SJCRH30 (cell line): ENCODE measurements around the gene GPR146. TPM values are rescaled to one million over a fixed set of nuclear protein-coding genes. Genes with fewer than 3 reads are reported as not detected.
"Not testable (repeated sequence)": the region's sequence is repeated elsewhere in the genome, so short reads cannot be mapped to it uniquely, and the experiment has no call there.

Source experiments
- DNase-seq, 2 experiments: peaks; one replicate each; pipeline ENCODE4 v3.0.0-alpha.2; 2015 to 2020
- H3K27ac ChIP-seq: fragments of 250-450 bp; sonication (Bioruptor Pico); 2 replicates; pipeline ENCODE4 v1.5.1; 2020; ENCODE audit warnings: mild to moderate bottlenecking, moderate library complexity
- H3K27me3 ChIP-seq: fragments of 250-450 bp; sonication (Bioruptor Pico); 2 replicates; pipeline ENCODE4 v1.5.1; 2020; ENCODE audit warnings: mild to moderate bottlenecking, moderate library complexity
- H3K36me3 ChIP-seq: fragments of 250-450 bp; sonication (Bioruptor Pico); 2 replicates; pipeline ENCODE4 v1.5.1; 2020; ENCODE audit warnings: mild to moderate bottlenecking, moderate library complexity
- H3K4me1 ChIP-seq: fragments of 250-450 bp; sonication (Bioruptor Pico); 2 replicates; pipeline ENCODE4 v1.5.1; 2020; ENCODE audit warnings: mild to moderate bottlenecking, moderate library complexity
- H3K4me3 ChIP-seq: fragments of 250-450 bp; sonication (Bioruptor Pico); 2 replicates; pipeline ENCODE4 v1.5.1; 2020; ENCODE audit warnings: mild to moderate bottlenecking, moderate library complexity
- H3K9me3 ChIP-seq: fragments of 250-450 bp; sonication (Bioruptor Pico); replicated peaks from 2 replicates; pipeline ENCODE4 v1.5.1; 2020; ENCODE audit warnings: mild to moderate bottlenecking, moderate library complexity
- total RNA-seq: library from RNA; depleted of rRNA; stranded (reverse); fragments of >200 nt; shearing (Covaris generic); gene quantifications from 2 replicates; pipeline ENCODE4 v1.2.3, GENCODE V29; 2014; rRNA removed

The GPR146 gene
- 0.93 and 2.1 TPM in 2 replicates for total RNA-seq

GRCh38 chr7:1044189-1045068 is at the start of gene GPR146:
Gene GPR146, plus strand, starts transcription at chr7:1044546. Its CDS starts 12,970 bp downstream, at chr7:1057516.
- Histone ChIP-seq H3K4me1 (peaks cover 6% of the 10 kb centered on the region; the same call in 1 of the 2 replicates), H3K9me3 (no peaks in the 10 kb centered on the region), H3K36me3 (no peaks in the 10 kb centered on the region), H3K4me3 (peak within 1 kb of the TSS; percentile 73), H3K27ac (peak within 1 kb of the TSS; percentile 52), H3K27me3 (no peaks in the 10 kb centered on the region)
- DNase-seq, result peak; percentile 93 to 95

GRCh38 chr7:994592-995308 is 49.6 kb upstream of the GPR146 start:
- Histone ChIP-seq H3K4me3 (no peak overlapping the region), H3K36me3 (no peaks in the 10 kb centered on the region)

GRCh38 chr7:995571-995970 is 48.8 kb upstream of the GPR146 start:
- Histone ChIP-seq H3K4me3 (no peak overlapping the region), H3K27ac (no peak overlapping the region), H3K27me3 (no peaks in the 10 kb centered on the region), H3K36me3 (no peaks in the 10 kb centered on the region), H3K9me3 (no peaks in the 10 kb centered on the region), H3K4me1 (peaks cover 14% of the 10 kb centered on the region; the same call in 1 of the 2 replicates)
- no peak for DNase-seq

More at GRCh38 chr7:994592-995308, 49.6 kb upstream of the GPR146 start:
- peaks cover 14% of the 10 kb centered on the region; the same call in 1 of the 2 replicates for H3K4me1 ChIP-seq
- no peak overlapping the region for H3K27ac ChIP-seq
- H3K9me3 ChIP-seq, result no peaks in the 10 kb centered on the region
- no peaks in the 10 kb centered on the region for H3K27me3 ChIP-seq
- DNase-seq, result no peak

GRCh38 chr7:996079-996872 is 48.1 kb upstream of the GPR146 start:
- H3K9me3 ChIP-seq, result no peaks in the 10 kb centered on the region

GRCh38 chr7:997404-998395 is 46.6 kb upstream of the GPR146 start:
- Histone ChIP-seq H3K27ac (peak overlapping the region; percentile 45; the same call in 1 of the 2 replicates), H3K27me3 (no peaks in the 10 kb centered on the region), H3K4me3 (peak overlapping the region; percentile 50), H3K36me3 (no peaks in the 10 kb centered on the region), H3K4me1 (peaks cover 14% of the 10 kb centered on the region; the same call in 1 of the 2 replicates), H3K9me3 (no peaks in the 10 kb centered on the region)
- DNase-seq, result peak; percentile 87 to 89

More at GRCh38 chr7:996079-996872, 48.1 kb upstream of the GPR146 start:
- peak overlapping the region; percentile 45; the same call in 1 of the 2 replicates for H3K27ac ChIP-seq
- peaks cover 14% of the 10 kb centered on the region; the same call in 1 of the 2 replicates for H3K4me1 ChIP-seq
- peak overlapping the region; percentile 50 for H3K4me3 ChIP-seq
- H3K36me3 ChIP-seq, result no peaks in the 10 kb centered on the region
- H3K27me3 ChIP-seq, result no peaks in the 10 kb centered on the region
- peak; percentile 59 to 68 for DNase-seq

GRCh38 chr7:999149-999879 is 45.0 kb upstream of the GPR146 start:
- H3K36me3 ChIP-seq, result no peaks in the 10 kb centered on the region

GRCh38 chr7:999941-1000935 is 44.1 kb upstream of the GPR146 start:
- Histone ChIP-seq H3K27me3 (no peaks in the 10 kb centered on the region), H3K9me3 (no peaks in the 10 kb centered on the region), H3K4me1 (peaks cover 14% of the 10 kb centered on the region; the same call in 1 of the 2 replicates), H3K4me3 (no peak overlapping the region), H3K36me3 (no peaks in the 10 kb centered on the region), H3K27ac (no peak overlapping the region)
- DNase-seq, result no peak

More at GRCh38 chr7:999149-999879, 45.0 kb upstream of the GPR146 start:
- no peaks in the 10 kb centered on the region for H3K9me3 ChIP-seq
- no peak overlapping the region for H3K4me3 ChIP-seq
- H3K27ac ChIP-seq, result no peak overlapping the region
- H3K4me1 ChIP-seq, result peaks cover 14% of the 10 kb centered on the region; the same call in 1 of the 2 replicates
- H3K27me3 ChIP-seq, result no peaks in the 10 kb centered on the region
- no peak for DNase-seq

- H3K9me3 ChIP-seq, H3K4me1 ChIP-seq, H3K27ac ChIP-seq, H3K36me3 ChIP-seq, H3K4me3 ChIP-seq, H3K27me3 ChIP-seq: not testable (repeated sequence)
- DNase-seq, result peak; percentile 47 to 54
These were observed 43.1 kb upstream of the GPR146 start for GRCh38 chr7:1001069-1001770.

- H3K36me3 ChIP-seq, H3K4me1 ChIP-seq, DNase-seq, H3K4me3 ChIP-seq, H3K27me3 ChIP-seq, H3K27ac ChIP-seq, H3K9me3 ChIP-seq: not testable (repeated sequence)
These were observed 42.3 kb upstream of the GPR146 start for GRCh38 chr7:1002026-1002425.

GRCh38 chr7:1002445-1002844 is 41.9 kb upstream of the GPR146 start:
- not testable (repeated sequence) for H3K27me3 ChIP-seq, H3K27ac ChIP-seq, DNase-seq, H3K36me3 ChIP-seq, H3K9me3 ChIP-seq, H3K4me1 ChIP-seq, H3K4me3 ChIP-seq

GRCh38 chr7:1004018-1004852 is 40.1 kb upstream of the GPR146 start:
- Histone ChIP-seq H3K27ac (no peak overlapping the region), H3K9me3 (no peaks in the 10 kb centered on the region), H3K27me3 (no peaks in the 10 kb centered on the region), H3K36me3 (no peaks in the 10 kb centered on the region), H3K4me1 (no peaks in the 10 kb centered on the region), H3K4me3 (no peak overlapping the region)
- no peak for DNase-seq
